Esophagus muscularis mucosa (tissue), 3 donors: ENCODE measurements around the gene C1QC.

Experiments
- POLR2A ChIP-seq: fragments of 450-650 bp; IDR thresholded peaks from one replicate; pipeline ENCODE4 v1.6.1; 2017; ENCODE audit warnings: antibody characterized with exemption, moderate library complexity, mild to moderate bottlenecking, low read depth
- POLR2AphosphoS5 ChIP-seq, 2 donors: sonication (generic); formaldehyde crosslinking; IDR thresholded peaks; one replicate each; pipeline ENCODE4 v1.6.1; 2017; ENCODE audit warnings: antibody characterized with exemption in 2 of 2
- TF ChIP-seq, protein P1 (sequence below), 3 experiments: fragments of 200-600 bp in 2 of 3; fragments of 450-650 bp in 1 of 3; sonication (generic) in 2 of 3; IDR thresholded peaks; one replicate each; pipeline ENCODE4 v1.5.1; 2017 to 2019; ENCODE audit warnings: antibody characterized with exemption in 3 of 3, mild to moderate bottlenecking in 2 of 3, moderate library complexity in 1 of 3

GRCh38 chr1:22600817-22601605, 42.4 kb upstream of the C1QC start:
- no peak for TF ChIP-seq POLR2A
- TF ChIP-seq, protein P1, sequence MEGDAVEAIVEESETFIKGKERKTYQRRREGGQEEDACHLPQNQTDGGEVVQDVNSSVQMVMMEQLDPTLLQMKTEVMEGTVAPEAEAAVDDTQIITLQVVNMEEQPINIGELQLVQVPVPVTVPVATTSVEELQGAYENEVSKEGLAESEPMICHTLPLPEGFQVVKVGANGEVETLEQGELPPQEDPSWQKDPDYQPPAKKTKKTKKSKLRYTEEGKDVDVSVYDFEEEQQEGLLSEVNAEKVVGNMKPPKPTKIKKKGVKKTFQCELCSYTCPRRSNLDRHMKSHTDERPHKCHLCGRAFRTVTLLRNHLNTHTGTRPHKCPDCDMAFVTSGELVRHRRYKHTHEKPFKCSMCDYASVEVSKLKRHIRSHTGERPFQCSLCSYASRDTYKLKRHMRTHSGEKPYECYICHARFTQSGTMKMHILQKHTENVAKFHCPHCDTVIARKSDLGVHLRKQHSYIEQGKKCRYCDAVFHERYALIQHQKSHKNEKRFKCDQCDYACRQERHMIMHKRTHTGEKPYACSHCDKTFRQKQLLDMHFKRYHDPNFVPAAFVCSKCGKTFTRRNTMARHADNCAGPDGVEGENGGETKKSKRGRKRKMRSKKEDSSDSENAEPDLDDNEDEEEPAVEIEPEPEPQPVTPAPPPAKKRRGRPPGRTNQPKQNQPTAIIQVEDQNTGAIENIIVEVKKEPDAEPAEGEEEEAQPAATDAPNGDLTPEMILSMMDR (IDR thresholded peaks at IDR 0.05) = no peak
- TF ChIP-seq POLR2AphosphoS5 (IDR thresholded peaks at IDR 0.05) = no peak
